HCT116 (cell line): Measurements from ENCODE around the gene DLK1. TPM values are rescaled to one million over a fixed set of nuclear protein-coding genes. Genes with fewer than 3 reads are reported as not detected.

Experiments
- ATAC-seq: fragments of 200-7000 bp; cut with Tn5 transposase; 2 replicates; pipeline ENCODE4 v1.9.1; 2020; ENCODE audit warnings: mild to moderate bottlenecking, moderate library complexity
- BruUV-seq: library from RNA; stranded (reverse); fragments of 400-500 nt; replicated peaks from 2 replicates; lab custom pipeline; 2021; lab: Mats Ljungman, UMichigan
- CTCF ChIA-PET: fragments of 300-600 bp; sonication (Branson Sonifier 250); formaldehyde crosslinking; loops from one replicate; lab custom pipeline; 2021; ENCODE audit warnings: antibody characterized with exemption; lab: Charles Lee
- POLR2A ChIA-PET: fragments of 300-600, 350-600 bp; sonication (Branson Sonifier 250); formaldehyde crosslinking; loops from one replicate; lab custom pipeline; 2021; ENCODE audit warnings: antibody characterized with exemption; lab: Charles Lee
- RAD21 ChIA-PET, 2 experiments: fragments of 300-600 bp; sonication (Branson Sonifier 250); formaldehyde crosslinking; loops; one replicate each; lab custom pipeline; 2023; ENCODE audit warnings: low total read pairs in 2 of 2; ENCODE audit not compliant: uncharacterized antibody in 2 of 2, unreplicated experiment in 2 of 2, low non-redundant PET in 1 of 2; lab: Charles Lee
- DNase-seq: peaks from one replicate; pipeline ENCODE4 v3.0.0-alpha.2; 2010; ENCODE audit warnings: low read depth, low spot score
- H2AFZ ChIP-seq: fragments of 200-600 bp; shearing (Covaris generic), sonication (generic); 2 replicates; pipeline ENCODE4 v1.6.1; 2017; ENCODE audit warnings: low read depth, mixed run types, mixed read lengths, antibody characterized with exemption, low read length; ENCODE audit not compliant: poor library complexity, severe bottlenecking
- H3K27ac ChIP-seq: 2 replicates; pipeline ENCODE4 v1.5.1; 2012; ENCODE audit warnings: low read depth, low read length
- H3K27me3 ChIP-seq: fragments of 200-600 bp; sonication (generic); 2 replicates; pipeline ENCODE4 v1.6.1; 2016; ENCODE audit warnings: mixed run types, low read length, mixed read lengths; ENCODE audit not compliant: insufficient read depth
- H3K36me3 ChIP-seq, 2 experiments: fragments of 200-500 bp in 1 of 2; fragments of 200-600 bp in 1 of 2; sonication (Bioruptor generic) in 1 of 2; sonication (generic) in 1 of 2; 2 replicates each; pipeline versions ENCODE4 v1.5.1 to v1.6.1; 2014 to 2016; ENCODE audit warnings: low read length in 2 of 2, inconsistent platforms in 1 of 2, mixed read lengths in 1 of 2, mixed run types in 1 of 2; ENCODE audit not compliant: insufficient read depth in 2 of 2, control insufficient read depth in 1 of 2
- H3K4me1 ChIP-seq, 2 experiments: fragments of 200-600 bp in 1 of 2; sonication (generic) in 1 of 2; 2 replicates each; pipeline versions ENCODE4 v1.5.1 to v1.6.1; 2012 to 2017; ENCODE audit warnings: low read length in 2 of 2, inconsistent platforms in 1 of 2, mild to moderate bottlenecking in 1 of 2, mixed read lengths in 1 of 2, mixed run types in 1 of 2, moderate library complexity in 1 of 2; ENCODE audit not compliant: insufficient read depth in 2 of 2, control insufficient read depth in 1 of 2
- H3K4me2 ChIP-seq: fragments of 200-600 bp; sonication (generic); 2 replicates; pipeline ENCODE4 v1.6.1; 2017; ENCODE audit warnings: mixed run types, low read length, mixed read lengths
- H3K4me3 ChIP-seq, 2 experiments: fragments of 200-600 bp in 1 of 2; sonication (generic) in 1 of 2; replicated peaks in 1 of 2; 2 replicates each; pipeline ENCODE4 v1.5.1; 2011 to 2016; ENCODE audit warnings: low read length in 2 of 2, control low read depth in 1 of 2, low read depth in 1 of 2, mild to moderate bottlenecking in 1 of 2, mixed read lengths in 1 of 2, mixed run types in 1 of 2
- H3K79me2 ChIP-seq: fragments of 200-600 bp; sonication (generic); 2 replicates; pipeline ENCODE4 v1.6.1; 2017; ENCODE audit warnings: mild to moderate bottlenecking, mixed run types, low read length, moderate library complexity, mixed read lengths; ENCODE audit not compliant: insufficient read depth
- H3K9ac ChIP-seq: fragments of 200-600 bp; sonication (generic); 2 replicates; pipeline ENCODE4 v1.6.1; 2016; ENCODE audit warnings: low read length, mixed read lengths
- H3K9me2 ChIP-seq: fragments of 200-600 bp; sonication (generic), shearing (Covaris generic); 2 replicates; pipeline ENCODE4 v1.6.1; 2017; ENCODE audit warnings: mixed run types, mild to moderate bottlenecking, moderate library complexity; ENCODE audit not compliant: insufficient read depth
- H3K9me3 ChIP-seq, 2 experiments: fragments of 200-500 bp in 1 of 2; fragments of 200-600 bp in 1 of 2; sonication (Bioruptor generic) in 1 of 2; sonication (generic) in 1 of 2; 2 replicates each; pipeline ENCODE4 v1.6.1; 2014 to 2017; ENCODE audit warnings: low read length in 2 of 2, mixed read lengths in 2 of 2, inconsistent platforms in 1 of 2, low read depth in 1 of 2, mild to moderate bottlenecking in 1 of 2, mixed run types in 1 of 2, moderate library complexity in 1 of 2; ENCODE audit not compliant: control insufficient read depth in 1 of 2, insufficient read depth in 1 of 2
- H4K20me1 ChIP-seq: fragments of 200-600 bp; sonication (generic), shearing (Covaris generic); 2 replicates; pipeline ENCODE4 v1.6.1; 2017; ENCODE audit warnings: mixed run types, mild to moderate bottlenecking, moderate library complexity; ENCODE audit not compliant: insufficient read depth
- ATF3 ChIP-seq: IDR thresholded peaks from 2 replicates; pipeline ENCODE4 v1.6.1; 2012
- CBX3 ChIP-seq: IDR thresholded peaks from 2 replicates; pipeline ENCODE4 v1.6.1; 2012; ENCODE audit warnings: low read depth
- CEBPB ChIP-seq: IDR thresholded peaks from 2 replicates; pipeline ENCODE4 v1.6.1; 2012; ENCODE audit warnings: low read depth
- CTCF ChIP-seq, 3 experiments: fragments of 200-600 bp in 1 of 3; sonication (generic) in 1 of 3; IDR thresholded peaks in 2 of 3; conservative IDR thresholded peaks in 1 of 3; 2 replicates each; pipeline ENCODE4 v1.5.1; 2012 to 2017; ENCODE audit warnings: low read depth in 2 of 3, low read length in 2 of 3, antibody characterized with exemption in 1 of 3, borderline replicate concordance in 1 of 3, control low read depth in 1 of 3, mild to moderate bottlenecking in 1 of 3, mixed read lengths in 1 of 3, mixed run types in 1 of 3, moderate library complexity in 1 of 3; ENCODE audit not compliant: insufficient read depth in 1 of 3
- EGR1 ChIP-seq: IDR thresholded peaks from 2 replicates; pipeline ENCODE4 v1.6.1; 2012; ENCODE audit warnings: low read depth
- EZH2 ChIP-seq: fragments of 200-600 bp; sonication (generic); IDR thresholded peaks from 2 replicates; pipeline ENCODE4 v1.6.1; 2017; ENCODE audit warnings: antibody characterized with exemption, mixed run types
- EZH2phosphoT487 ChIP-seq: fragments of 200-600 bp; IDR thresholded peaks from 2 replicates; pipeline ENCODE4 v1.6.1; 2018; ENCODE audit warnings: antibody characterized with exemption, borderline replicate concordance
- JUND ChIP-seq: IDR thresholded peaks from 2 replicates; pipeline ENCODE4 v1.6.1; 2012
- MAX ChIP-seq: IDR thresholded peaks from 2 replicates; pipeline ENCODE4 v1.6.1; 2012
- POLR2A ChIP-seq: IDR thresholded peaks from 2 replicates; pipeline ENCODE4 v1.7.0; 2011; ENCODE audit warnings: borderline replicate concordance; ENCODE audit not compliant: insufficient read depth, insufficient read length; ENCODE audit errors: extremely low read depth
- POLR2AphosphoS5 ChIP-seq: IDR thresholded peaks from 2 replicates; pipeline ENCODE4 v1.6.1; 2011; ENCODE audit warnings: mild to moderate bottlenecking, low read depth, low read length, moderate library complexity
- RAD21 ChIP-seq: IDR thresholded peaks from 2 replicates; pipeline ENCODE4 v1.6.1; 2012; ENCODE audit warnings: low read depth, mild to moderate bottlenecking
- SIN3A ChIP-seq: IDR thresholded peaks from 2 replicates; pipeline ENCODE4 v1.6.1; 2012; ENCODE audit warnings: low read depth
- SRF ChIP-seq: IDR thresholded peaks from 2 replicates; pipeline ENCODE4 v1.6.1; 2012; ENCODE audit warnings: low read depth
- ZBTB33 ChIP-seq: IDR thresholded peaks from 2 replicates; pipeline ENCODE4 v1.6.1; 2011; ENCODE audit warnings: mild to moderate bottlenecking, low read length, moderate library complexity; ENCODE audit not compliant: insufficient replicate concordance; ENCODE audit errors: extremely low read depth
- ZFX ChIP-seq: fragments of 450-650 bp; IDR thresholded peaks from 2 replicates; pipeline ENCODE4 v1.6.1; 2017
- intact Hi-C: fragments of 100-400 bp; cut with micrococcal nuclease; formaldehyde crosslinking; loops from 2 replicates; pipeline ENCODE4 v1.10.0; 2022
- total RNA-seq: library from RNA; stranded (reverse); gene quantifications from one replicate; pipeline ENCODE4 v1.2.1, GENCODE V29; 2021; ENCODE audit not compliant: unreplicated experiment

The DLK1 gene
- total RNA-seq, 1 experiment from 2014 or later, result 1.5 TPM

- no peak overlapping the region for H2AFZ ChIP-seq
- H3K4me2 ChIP-seq, result no peak overlapping the region
- RAD21 ChIA-PET, result no interaction called here
- POLR2A ChIA-PET, result no interaction called here
- intact Hi-C loops, result no loop called here
- H4K20me1 ChIP-seq, result no peaks in the 10 kb centered on the region
- H3K79me2 ChIP-seq, result no peaks in the 10 kb centered on the region
- no peaks in the 10 kb centered on the region for H3K36me3 ChIP-seq
- H3K27me3 ChIP-seq, result no peaks in the 10 kb centered on the region
- H3K9me2 ChIP-seq, result no peaks in the 10 kb centered on the region
- ATAC-seq (no peak), DNase-seq (no peak)
- no peak overlapping the region for H3K27ac ChIP-seq
- H3K4me3 ChIP-seq, result no peak overlapping the region
- H3K9ac ChIP-seq, result no peak overlapping the region
- H3K4me1 ChIP-seq, result peaks cover 5 to 9% of the 10 kb centered on the region in 2 experiments; a peak in 3 of 4 replicates
- CTCF ChIA-PET, result no interaction called here
- TF ChIP-seq SRF, result no peak
- TF ChIP-seq CTCF (IDR thresholded peaks at IDR 0.05 in 2 of 3, conservative IDR thresholded peaks at IDR 0.05 in 1 of 3; ENCODE audit: borderline replicate concordance in 1 of 3, insufficient read depth in 1 of 3, low read depth in 2 of 3, low read length in 2 of 3), result no peak
- no peak for TF ChIP-seq JUND
- no peak for TF ChIP-seq CEBPB
- no peak for TF ChIP-seq CBX3
- TF ChIP-seq SIN3A, result no peak
- TF ChIP-seq EZH2phosphoT487, result no peak
- no peak for TF ChIP-seq EGR1
- no peak for TF ChIP-seq ATF3
- TF ChIP-seq POLR2AphosphoS5, result no peak
- TF ChIP-seq RAD21, result no peak
- no peak for TF ChIP-seq POLR2A
- TF ChIP-seq EZH2, result no peak
- TF ChIP-seq MAX, result no peak
- no peak for TF ChIP-seq ZFX
- TF ChIP-seq ZBTB33, result no peak
- no TSS peak for BruUV-seq
- H3K9me3 ChIP-seq, result no peaks in the 10 kb centered on the region
Observed at GRCh38 chr14:100748403-100748802, 21.7 kb downstream of the DLK1 start.
